Loucy (cell line): ENCODE results near the gene ZNRD2.

Experiments used
- H2AFZ ChIP-seq: fragments of 200-600 bp; sonication (generic); 2 replicates; pipeline ENCODE4 v1.6.0; 2016; ENCODE audit warnings: antibody characterized with exemption, mild to moderate bottlenecking, low read length, moderate library complexity
- H3F3A ChIP-seq: fragments of 200-600 bp; 2 replicates; pipeline ENCODE4 v1.6.0; 2016; ENCODE audit warnings: antibody characterized with exemption, low read depth, mild to moderate bottlenecking
- H3K27me3 ChIP-seq: fragments of 200-600 bp; sonication (generic); 2 replicates; pipeline ENCODE4 v1.6.1; 2014; ENCODE audit warnings: low read length, mild to moderate bottlenecking; ENCODE audit not compliant: insufficient read depth, poor library complexity, severe bottlenecking
- H3K36me3 ChIP-seq: fragments of 200-600 bp; sonication (generic); 2 replicates; pipeline ENCODE4 v1.6.1; 2016; ENCODE audit warnings: low read length; ENCODE audit not compliant: insufficient read depth
- H3K4me1 ChIP-seq: fragments of 200-600 bp; sonication (generic); 2 replicates; pipeline ENCODE4 v1.5.1; 2014; ENCODE audit warnings: low read length, mild to moderate bottlenecking; ENCODE audit not compliant: insufficient read depth, poor library complexity, severe bottlenecking
- H3K4me2 ChIP-seq: fragments of 200-600 bp; sonication (generic); 2 replicates; pipeline ENCODE4 v1.6.0; 2014; ENCODE audit warnings: antibody characterized with exemption, low read length, low read depth, mild to moderate bottlenecking; ENCODE audit not compliant: poor library complexity, severe bottlenecking
- H3K4me3 ChIP-seq: fragments of 200-600 bp; sonication (generic); 2 replicates; pipeline ENCODE4 v1.5.1; 2014; ENCODE audit warnings: low read length, mild to moderate bottlenecking, mixed read lengths; ENCODE audit not compliant: poor library complexity, severe bottlenecking
- H3K79me2 ChIP-seq: fragments of 200-600 bp; sonication (generic); 2 replicates; pipeline ENCODE4 v1.6.1; 2014; ENCODE audit warnings: low read length; ENCODE audit not compliant: insufficient read depth
- H3K9ac ChIP-seq: fragments of 200-600 bp; sonication (generic); 2 replicates; pipeline ENCODE4 v1.6.0; 2014; ENCODE audit warnings: mild to moderate bottlenecking, low read depth, low read length, moderate library complexity; ENCODE audit not compliant: poor library complexity, severe bottlenecking
- H3K9me2 ChIP-seq: fragments of 200-600 bp; sonication (generic); replicated peaks from 2 replicates; pipeline ENCODE4 v1.6.1; 2016; ENCODE audit warnings: low read depth, low read length, mixed read lengths
- H3K9me3 ChIP-seq: fragments of 200-600 bp; sonication (generic); 2 replicates; pipeline ENCODE4 v1.6.1; 2014; ENCODE audit warnings: mild to moderate bottlenecking, antibody characterized with exemption, low read length, low read depth; ENCODE audit not compliant: insufficient read depth
- H4K20me1 ChIP-seq: fragments of 200-600 bp; sonication (generic); 2 replicates; pipeline ENCODE4 v1.6.0; 2014; ENCODE audit warnings: antibody characterized with exemption, low read length, mild to moderate bottlenecking; ENCODE audit not compliant: insufficient read depth, poor library complexity, severe bottlenecking
- CTCF ChIP-seq: fragments of 200-600 bp; sonication (generic); conservative IDR thresholded peaks from 2 replicates; pipeline ENCODE4 v1.5.1; 2014; ENCODE audit warnings: mild to moderate bottlenecking, antibody characterized with exemption, low read length
- EZH2phosphoT487 ChIP-seq: fragments of 200-600 bp; IDR thresholded peaks from 2 replicates; pipeline ENCODE4 v1.6.1; 2018; ENCODE audit warnings: antibody characterized with exemption, mild to moderate bottlenecking, moderate library complexity, borderline replicate concordance

The ZNRD2 gene

GRCh38 chr11:65619281-65619928 lies 49.1 kb downstream of the ZNRD2 start:
- no peak for TF ChIP-seq CTCF
- no peak for TF ChIP-seq EZH2phosphoT487
- peaks cover 10% of the 10 kb centered on the region for H3K4me1 ChIP-seq
- H3K4me3 ChIP-seq = no peak overlapping the region
- H3K4me2 ChIP-seq = no peak overlapping the region
- H4K20me1 ChIP-seq = peaks cover 33% of the 10 kb centered on the region
- peaks cover 58% of the 10 kb centered on the region for H3K79me2 ChIP-seq
- no peaks in the 10 kb centered on the region for H3K9me3 ChIP-seq
- peaks cover 41% of the 10 kb centered on the region; the same call in 1 of the 2 replicates for H3K36me3 ChIP-seq
- H3F3A ChIP-seq = no peaks in the 10 kb centered on the region
- H2AFZ ChIP-seq = no peak overlapping the region
- H3K9ac ChIP-seq = no peak overlapping the region
- no peaks in the 10 kb centered on the region for H3K27me3 ChIP-seq
- H3K9me2 ChIP-seq = no peaks in the 10 kb centered on the region

GRCh38 chr11:65620666-65621065 lies 50.4 kb downstream of the ZNRD2 start:
- Histone ChIP-seq H3K36me3 (peaks cover 43% of the 10 kb centered on the region; the same call in 1 of the 2 replicates), H4K20me1 (peaks cover 33% of the 10 kb centered on the region), H3K9me3 (no peaks in the 10 kb centered on the region), H3K79me2 (peaks cover 52% of the 10 kb centered on the region), H3F3A (no peaks in the 10 kb centered on the region), H3K4me2 (no peak overlapping the region), H2AFZ (no peak overlapping the region), H3K9ac (no peak overlapping the region), H3K4me3 (no peak overlapping the region), H3K4me1 (peaks cover 10% of the 10 kb centered on the region), H3K27me3 (no peaks in the 10 kb centered on the region), H3K9me2 (no peaks in the 10 kb centered on the region)
- TF ChIP-seq EZH2phosphoT487 (no peak), CTCF (no peak)

GRCh38 chr11:65621460-65621859 lies 51.2 kb downstream of the ZNRD2 start:
- Histone ChIP-seq H3K27me3 (no peaks in the 10 kb centered on the region), H3K79me2 (peaks cover 44% of the 10 kb centered on the region), H3K4me1 (peaks cover 10% of the 10 kb centered on the region), H2AFZ (no peak overlapping the region), H3K4me3 (no peak overlapping the region), H3K4me2 (no peak overlapping the region), H3K9ac (no peak overlapping the region), H4K20me1 (peaks cover 26% of the 10 kb centered on the region), H3F3A (no peaks in the 10 kb centered on the region), H3K36me3 (peaks cover 47% of the 10 kb centered on the region; the same call in 1 of the 2 replicates), H3K9me3 (no peaks in the 10 kb centered on the region), H3K9me2 (no peaks in the 10 kb centered on the region)
- no peak for TF ChIP-seq EZH2phosphoT487
- no peak for TF ChIP-seq CTCF
